ENCODE data around the gene ASS1. TPM values are rescaled to one million over a fixed set of nuclear protein-coding genes. Genes with fewer than 3 reads are reported as not detected.

Gene ASS1
- total RNA-seq, 1 experiment from 2014 or later = 26.2 TPM

- POLR2A ChIA-PET = no interaction called here
- in situ Hi-C loops (cut with HindIII; ENCODE audit: low pct_unique_long_range_greater_than_20kb, low sequenced_read_pairs) (no loop called here), intact Hi-C loops (cut with micrococcal nuclease; ENCODE audit: unreplicated experiment) (no loop called here)
- no peaks in the 10 kb centered on the region for H3K9me3 ChIP-seq (ENCODE audit: control insufficient read depth, insufficient read depth, low read depth, low read length)
- no peaks in the 10 kb centered on the region for H3K36me3 ChIP-seq (ENCODE audit: control insufficient read depth, insufficient read depth, low read length)
- CTCF ChIA-PET = no interaction called here
- DNase-seq (ENCODE audit: low read depth, low spot score) (no peak), ATAC-seq (no peak)
- H3K4me3 ChIP-seq (ENCODE audit: low read depth in 2 of 2, low read length in 2 of 2) = no peak overlapping the region
- H3K27me3 ChIP-seq (ENCODE audit: control insufficient read depth, insufficient read depth, low read length) = no peaks in the 10 kb centered on the region
- H3K27ac ChIP-seq (ENCODE audit: low read length) = no peak overlapping the region
- no peaks in the 10 kb centered on the region for H3K4me1 ChIP-seq (ENCODE audit: control insufficient read depth, insufficient read depth, low read length)
- no TSS peak for BruUV-seq (replicated peaks)
- TF ChIP-seq, protein P1, sequence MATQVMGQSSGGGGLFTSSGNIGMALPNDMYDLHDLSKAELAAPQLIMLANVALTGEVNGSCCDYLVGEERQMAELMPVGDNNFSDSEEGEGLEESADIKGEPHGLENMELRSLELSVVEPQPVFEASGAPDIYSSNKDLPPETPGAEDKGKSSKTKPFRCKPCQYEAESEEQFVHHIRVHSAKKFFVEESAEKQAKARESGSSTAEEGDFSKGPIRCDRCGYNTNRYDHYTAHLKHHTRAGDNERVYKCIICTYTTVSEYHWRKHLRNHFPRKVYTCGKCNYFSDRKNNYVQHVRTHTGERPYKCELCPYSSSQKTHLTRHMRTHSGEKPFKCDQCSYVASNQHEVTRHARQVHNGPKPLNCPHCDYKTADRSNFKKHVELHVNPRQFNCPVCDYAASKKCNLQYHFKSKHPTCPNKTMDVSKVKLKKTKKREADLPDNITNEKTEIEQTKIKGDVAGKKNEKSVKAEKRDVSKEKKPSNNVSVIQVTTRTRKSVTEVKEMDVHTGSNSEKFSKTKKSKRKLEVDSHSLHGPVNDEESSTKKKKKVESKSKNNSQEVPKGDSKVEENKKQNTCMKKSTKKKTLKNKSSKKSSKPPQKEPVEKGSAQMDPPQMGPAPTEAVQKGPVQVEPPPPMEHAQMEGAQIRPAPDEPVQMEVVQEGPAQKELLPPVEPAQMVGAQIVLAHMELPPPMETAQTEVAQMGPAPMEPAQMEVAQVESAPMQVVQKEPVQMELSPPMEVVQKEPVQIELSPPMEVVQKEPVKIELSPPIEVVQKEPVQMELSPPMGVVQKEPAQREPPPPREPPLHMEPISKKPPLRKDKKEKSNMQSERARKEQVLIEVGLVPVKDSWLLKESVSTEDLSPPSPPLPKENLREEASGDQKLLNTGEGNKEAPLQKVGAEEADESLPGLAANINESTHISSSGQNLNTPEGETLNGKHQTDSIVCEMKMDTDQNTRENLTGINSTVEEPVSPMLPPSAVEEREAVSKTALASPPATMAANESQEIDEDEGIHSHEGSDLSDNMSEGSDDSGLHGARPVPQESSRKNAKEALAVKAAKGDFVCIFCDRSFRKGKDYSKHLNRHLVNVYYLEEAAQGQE (IDR thresholded peaks at IDR 0.05; ENCODE audit: insufficient read depth in 1 of 2, low read depth in 2 of 2, low read length in 1 of 2) = no peak
- TF ChIP-seq POLR2AphosphoS5 (IDR thresholded peaks at IDR 0.05; ENCODE audit: low read depth, low read length) (no peak), TCF7L2 (IDR thresholded peaks at IDR 0.05; ENCODE audit: low read depth, low read length) (no peak), SIN3A (IDR thresholded peaks at IDR 0.05; ENCODE audit: borderline replicate concordance, insufficient read depth, low read depth, low read length) (no peak)
- TF ChIP-seq, protein P2, sequence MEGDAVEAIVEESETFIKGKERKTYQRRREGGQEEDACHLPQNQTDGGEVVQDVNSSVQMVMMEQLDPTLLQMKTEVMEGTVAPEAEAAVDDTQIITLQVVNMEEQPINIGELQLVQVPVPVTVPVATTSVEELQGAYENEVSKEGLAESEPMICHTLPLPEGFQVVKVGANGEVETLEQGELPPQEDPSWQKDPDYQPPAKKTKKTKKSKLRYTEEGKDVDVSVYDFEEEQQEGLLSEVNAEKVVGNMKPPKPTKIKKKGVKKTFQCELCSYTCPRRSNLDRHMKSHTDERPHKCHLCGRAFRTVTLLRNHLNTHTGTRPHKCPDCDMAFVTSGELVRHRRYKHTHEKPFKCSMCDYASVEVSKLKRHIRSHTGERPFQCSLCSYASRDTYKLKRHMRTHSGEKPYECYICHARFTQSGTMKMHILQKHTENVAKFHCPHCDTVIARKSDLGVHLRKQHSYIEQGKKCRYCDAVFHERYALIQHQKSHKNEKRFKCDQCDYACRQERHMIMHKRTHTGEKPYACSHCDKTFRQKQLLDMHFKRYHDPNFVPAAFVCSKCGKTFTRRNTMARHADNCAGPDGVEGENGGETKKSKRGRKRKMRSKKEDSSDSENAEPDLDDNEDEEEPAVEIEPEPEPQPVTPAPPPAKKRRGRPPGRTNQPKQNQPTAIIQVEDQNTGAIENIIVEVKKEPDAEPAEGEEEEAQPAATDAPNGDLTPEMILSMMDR (IDR thresholded peaks at IDR 0.05) = no peak
These were observed 46.1 kb upstream of the ASS1 start for GRCh38 chr9:130398487-130399240.

- POLR2A ChIA-PET = no interaction called here
- no TSS peak for BruUV-seq (replicated peaks)
- no peak for DNase-seq (ENCODE audit: low read depth, low spot score)
These were observed 45.0 kb upstream of the ASS1 start for GRCh38 chr9:130399768-130400167.

More at GRCh38 chr9:130399768-130400167, 45.0 kb upstream of the ASS1 start:
- TF ChIP-seq TCF7L2 (IDR thresholded peaks at IDR 0.05; ENCODE audit: low read depth, low read length) (no peak), SIN3A (IDR thresholded peaks at IDR 0.05; ENCODE audit: borderline replicate concordance, insufficient read depth, low read depth, low read length) (no peak), POLR2AphosphoS5 (IDR thresholded peaks at IDR 0.05; ENCODE audit: low read depth, low read length) (no peak)
- TF ChIP-seq, protein P2 (IDR thresholded peaks at IDR 0.05) = no peak
- TF ChIP-seq, protein P1 (IDR thresholded peaks at IDR 0.05; ENCODE audit: insufficient read depth in 1 of 2, low read depth in 2 of 2, low read length in 1 of 2) = no peak
- no peak overlapping the region for H3K4me3 ChIP-seq (ENCODE audit: low read depth in 2 of 2, low read length in 2 of 2)
- H3K9me3 ChIP-seq (ENCODE audit: control insufficient read depth, insufficient read depth, low read depth, low read length) = no peaks in the 10 kb centered on the region
- H3K27me3 ChIP-seq (ENCODE audit: control insufficient read depth, insufficient read depth, low read length) = no peaks in the 10 kb centered on the region
- in situ Hi-C loops (cut with HindIII; ENCODE audit: low pct_unique_long_range_greater_than_20kb, low sequenced_read_pairs) = no loop called here
- H3K27ac ChIP-seq (ENCODE audit: low read length) = no peak overlapping the region
- intact Hi-C loops (cut with micrococcal nuclease; ENCODE audit: unreplicated experiment) = no loop called here
- CTCF ChIA-PET = no interaction called here
- ATAC-seq = no peak
- no peaks in the 10 kb centered on the region for H3K36me3 ChIP-seq (ENCODE audit: control insufficient read depth, insufficient read depth, low read length)
- H3K4me1 ChIP-seq (ENCODE audit: control insufficient read depth, insufficient read depth, low read length) = no peaks in the 10 kb centered on the region
